ENCODE results near the gene HABP2.

DNA sequence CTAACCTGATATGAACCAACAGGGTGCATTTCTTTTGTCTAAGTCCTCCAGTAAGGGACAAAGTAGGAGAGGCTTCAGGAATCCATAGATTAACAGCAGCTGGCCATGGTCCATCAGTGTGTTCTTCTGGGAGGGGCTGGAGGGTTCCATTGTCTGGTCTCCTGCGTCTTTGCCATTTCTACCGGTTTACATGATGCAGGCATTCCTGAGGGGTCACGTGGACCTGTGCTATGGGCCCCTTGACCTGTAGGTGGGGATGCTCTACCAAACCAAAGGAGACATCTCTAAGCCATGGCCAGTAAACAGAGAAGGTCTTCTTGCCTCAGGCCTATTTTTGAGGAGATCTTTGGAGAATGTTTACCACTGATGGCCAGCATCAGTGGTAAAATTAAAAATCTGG is 28.7 kb upstream of the HABP2 start:
- TF ChIP-seq, protein P1, sequence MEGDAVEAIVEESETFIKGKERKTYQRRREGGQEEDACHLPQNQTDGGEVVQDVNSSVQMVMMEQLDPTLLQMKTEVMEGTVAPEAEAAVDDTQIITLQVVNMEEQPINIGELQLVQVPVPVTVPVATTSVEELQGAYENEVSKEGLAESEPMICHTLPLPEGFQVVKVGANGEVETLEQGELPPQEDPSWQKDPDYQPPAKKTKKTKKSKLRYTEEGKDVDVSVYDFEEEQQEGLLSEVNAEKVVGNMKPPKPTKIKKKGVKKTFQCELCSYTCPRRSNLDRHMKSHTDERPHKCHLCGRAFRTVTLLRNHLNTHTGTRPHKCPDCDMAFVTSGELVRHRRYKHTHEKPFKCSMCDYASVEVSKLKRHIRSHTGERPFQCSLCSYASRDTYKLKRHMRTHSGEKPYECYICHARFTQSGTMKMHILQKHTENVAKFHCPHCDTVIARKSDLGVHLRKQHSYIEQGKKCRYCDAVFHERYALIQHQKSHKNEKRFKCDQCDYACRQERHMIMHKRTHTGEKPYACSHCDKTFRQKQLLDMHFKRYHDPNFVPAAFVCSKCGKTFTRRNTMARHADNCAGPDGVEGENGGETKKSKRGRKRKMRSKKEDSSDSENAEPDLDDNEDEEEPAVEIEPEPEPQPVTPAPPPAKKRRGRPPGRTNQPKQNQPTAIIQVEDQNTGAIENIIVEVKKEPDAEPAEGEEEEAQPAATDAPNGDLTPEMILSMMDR (conservative IDR thresholded peaks at IDR 0.05): no peak
- TF ChIP-seq ZFX (IDR thresholded peaks at IDR 0.05): no peak
